ENCODE data around the gene TBCD.
A peak's percentile ranks its signal among the peaks of the same experiment; 100 is the strongest.

Gene TBCD

GRCh38 chr17:82924214-82924613 is 172.3 kb downstream of the TBCD start:
- TF ChIP-seq, protein P1, sequence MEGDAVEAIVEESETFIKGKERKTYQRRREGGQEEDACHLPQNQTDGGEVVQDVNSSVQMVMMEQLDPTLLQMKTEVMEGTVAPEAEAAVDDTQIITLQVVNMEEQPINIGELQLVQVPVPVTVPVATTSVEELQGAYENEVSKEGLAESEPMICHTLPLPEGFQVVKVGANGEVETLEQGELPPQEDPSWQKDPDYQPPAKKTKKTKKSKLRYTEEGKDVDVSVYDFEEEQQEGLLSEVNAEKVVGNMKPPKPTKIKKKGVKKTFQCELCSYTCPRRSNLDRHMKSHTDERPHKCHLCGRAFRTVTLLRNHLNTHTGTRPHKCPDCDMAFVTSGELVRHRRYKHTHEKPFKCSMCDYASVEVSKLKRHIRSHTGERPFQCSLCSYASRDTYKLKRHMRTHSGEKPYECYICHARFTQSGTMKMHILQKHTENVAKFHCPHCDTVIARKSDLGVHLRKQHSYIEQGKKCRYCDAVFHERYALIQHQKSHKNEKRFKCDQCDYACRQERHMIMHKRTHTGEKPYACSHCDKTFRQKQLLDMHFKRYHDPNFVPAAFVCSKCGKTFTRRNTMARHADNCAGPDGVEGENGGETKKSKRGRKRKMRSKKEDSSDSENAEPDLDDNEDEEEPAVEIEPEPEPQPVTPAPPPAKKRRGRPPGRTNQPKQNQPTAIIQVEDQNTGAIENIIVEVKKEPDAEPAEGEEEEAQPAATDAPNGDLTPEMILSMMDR (conservative IDR thresholded peaks at IDR 0.05), result no peak
- H3K27ac ChIP-seq, result no peak overlapping the region

DNA sequence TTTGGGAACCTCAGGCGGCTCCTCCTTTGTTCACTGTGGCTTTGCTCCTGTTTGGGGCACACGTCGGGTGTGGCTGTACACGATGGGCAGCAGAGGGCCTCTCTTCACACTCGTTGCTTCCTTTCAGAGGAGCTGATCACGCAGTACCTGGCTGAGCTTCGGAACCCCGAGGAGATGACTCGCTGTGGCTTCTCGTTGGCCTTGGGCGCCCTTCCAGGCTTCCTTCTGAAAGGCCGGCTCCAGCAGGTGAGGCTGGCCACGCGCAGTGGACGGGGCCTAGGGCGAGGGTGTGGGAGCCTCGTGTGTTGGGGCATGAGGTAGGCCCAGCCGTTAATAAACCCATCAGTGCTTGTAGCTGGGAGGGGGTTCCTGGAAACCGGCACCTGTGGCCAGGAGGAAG is 172.9 kb downstream of the TBCD start:
- no peak overlapping the region for H3K27ac ChIP-seq

GRCh38 chr17:82925336-82925735 is 173.5 kb downstream of the TBCD start:
- TF ChIP-seq, protein P1 (conservative IDR thresholded peaks at IDR 0.05), result peak; percentile 42
- no peak overlapping the region for H3K27ac ChIP-seq

More for the DNA sequence above, 172.9 kb downstream of the TBCD start:
- TF ChIP-seq, protein P1 (conservative IDR thresholded peaks at IDR 0.05), result no peak

- TF ChIP-seq, protein P1 (conservative IDR thresholded peaks at IDR 0.05), result no peak
- no peak overlapping the region for H3K27ac ChIP-seq
These were observed 174.2 kb downstream of the TBCD start for GRCh38 chr17:82926081-82926480.

DNA sequence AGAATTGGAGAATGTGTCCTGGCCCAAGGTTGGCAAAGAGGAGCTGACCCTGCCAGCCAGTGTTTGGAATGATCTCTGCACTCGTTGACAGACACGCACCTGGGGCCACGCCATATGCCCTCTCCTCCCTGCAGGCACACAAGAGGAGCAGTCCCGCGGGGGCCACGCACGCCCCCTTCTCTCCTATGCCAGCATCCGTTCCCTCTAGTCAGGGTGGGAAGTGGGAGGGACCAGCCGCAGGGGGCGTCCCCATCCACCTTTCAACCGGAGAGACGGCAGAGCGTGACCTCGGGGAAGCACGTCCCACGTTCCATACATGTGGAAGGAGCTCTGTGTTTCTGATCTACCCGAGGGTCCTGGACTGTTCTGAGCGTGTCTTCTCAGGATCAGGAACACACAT is 174.9 kb downstream of the TBCD start:
- no peak overlapping the region for H3K27ac ChIP-seq
- TF ChIP-seq, protein P1 (conservative IDR thresholded peaks at IDR 0.05), result no peak

GRCh38 chr17:82927311-82927660 is 175.4 kb downstream of the TBCD start:
- TF ChIP-seq, protein P1 (conservative IDR thresholded peaks at IDR 0.05), result no peak

GRCh38 chr17:82927661-82928601 is 176.1 kb downstream of the TBCD start:
- H3K27ac ChIP-seq, result no peak overlapping the region
- TF ChIP-seq, protein P1 (conservative IDR thresholded peaks at IDR 0.05), result no peak

More at GRCh38 chr17:82927311-82927660, 175.4 kb downstream of the TBCD start:
- no peak overlapping the region for H3K27ac ChIP-seq

Data from VCaP (cell line).